IMR-90 (cell line): ENCODE results near the gene PLXNA1. TPM values are rescaled to one million over a fixed set of nuclear protein-coding genes. Genes with fewer than 3 reads are reported as not detected.

ENCODE experiments used
- ATAC-seq: fragments of 200-7000 bp; cut with Tn5 transposase; 2 replicates; pipeline ENCODE4 v1.9.1; 2020; ENCODE audit warnings: low read depth, mild to moderate bottlenecking, moderate library complexity
- BruUV-seq: library from RNA; stranded (reverse); fragments of 400-500 nt; replicated peaks from 2 replicates; lab custom pipeline; 2021; lab: Mats Ljungman, UMichigan
- CTCF ChIA-PET: fragments of 300-600 bp; formaldehyde crosslinking; extraction: SDS; loops from one replicate; lab custom pipeline; 2021; ENCODE audit warnings: antibody characterized with exemption; lab: Yijun Ruan, JAX
- POLR2A ChIA-PET: fragments of 300-600 bp; sonication (Branson Sonifier 250); formaldehyde crosslinking; loops from one replicate; lab custom pipeline; 2022; ENCODE audit warnings: antibody characterized with exemption; ENCODE audit not compliant: unreplicated experiment; lab: Charles Lee
- DNase-seq: peaks from one replicate; pipeline ENCODE4 v3.0.0; 2013
- H2AFZ ChIP-seq: replicated peaks from 2 replicates; pipeline ENCODE3; 2013; ENCODE audit warnings: low read length, mild to moderate bottlenecking; ENCODE audit not compliant: poor library complexity
- H2AK5ac ChIP-seq: 2 replicates; pipeline ENCODE4 v1.6.1; 2013; ENCODE audit warnings: low read depth, low read length, inconsistent platforms
- H2AK9ac ChIP-seq: replicated peaks from 2 replicates; pipeline ENCODE3; 2013; ENCODE audit warnings: mild to moderate bottlenecking, low read depth, low read length, moderate library complexity; ENCODE audit not compliant: poor library complexity
- H2BK120ac ChIP-seq: 2 replicates; pipeline ENCODE4 v1.6.1; 2013; ENCODE audit warnings: low read depth, low read length, inconsistent platforms
- H2BK15ac ChIP-seq: 3 replicates; pipeline ENCODE4 v1.6.1; 2013; ENCODE audit warnings: low read depth, low read length, inconsistent platforms
- H2BK20ac ChIP-seq: 2 replicates; pipeline ENCODE4 v1.6.1; 2013; ENCODE audit warnings: low read depth, mild to moderate bottlenecking, inconsistent platforms, low read length, moderate library complexity
- H2BK5ac ChIP-seq: 2 replicates; pipeline ENCODE4 v1.6.1; 2013; ENCODE audit warnings: mild to moderate bottlenecking, low read depth, low read length, inconsistent platforms; ENCODE audit not compliant: poor library complexity, severe bottlenecking
- H3K14ac ChIP-seq: replicated peaks from 2 replicates; pipeline ENCODE4 v1.6.1; 2013; ENCODE audit warnings: low read depth, low read length, inconsistent platforms
- H3K18ac ChIP-seq: 2 replicates; pipeline ENCODE4 v1.6.1; 2013; ENCODE audit warnings: low read depth, low read length, control low read depth
- H3K23ac ChIP-seq: 2 replicates; pipeline ENCODE4 v1.6.1; 2013; ENCODE audit warnings: low read depth, low read length, inconsistent platforms
- H3K27ac ChIP-seq: 2 replicates; pipeline ENCODE4 v1.5.1; 2013; ENCODE audit warnings: mild to moderate bottlenecking, control low read depth, low read length; ENCODE audit not compliant: insufficient read depth
- H3K27me3 ChIP-seq: 2 replicates; pipeline ENCODE4 v1.6.1; 2013; ENCODE audit warnings: low read length; ENCODE audit not compliant: control insufficient read depth, insufficient read depth
- H3K36me3 ChIP-seq: 2 replicates; pipeline ENCODE4 v1.6.1; 2013; ENCODE audit warnings: low read length, mixed read lengths; ENCODE audit not compliant: control insufficient read depth, insufficient read depth
- H3K4ac ChIP-seq: 2 replicates; pipeline ENCODE4 v1.6.1; 2013; ENCODE audit warnings: low read depth, low read length, inconsistent platforms
- H3K4me1 ChIP-seq: 2 replicates; pipeline ENCODE4 v1.6.1; 2013; ENCODE audit warnings: low read length, mixed read lengths; ENCODE audit not compliant: control insufficient read depth, insufficient read depth
- H3K4me2 ChIP-seq: 2 replicates; pipeline ENCODE4 v1.6.1; 2013; ENCODE audit warnings: low read depth, mild to moderate bottlenecking, control low read depth, low read length, moderate library complexity
- H3K4me3 ChIP-seq: 2 replicates; pipeline ENCODE4 v1.5.1; 2013; ENCODE audit warnings: low read depth, mild to moderate bottlenecking, control low read depth, low read length, moderate library complexity; ENCODE audit not compliant: insufficient read depth
- H3K56ac ChIP-seq: 2 replicates; pipeline ENCODE4 v1.6.1; 2013; ENCODE audit warnings: low read length, inconsistent platforms; ENCODE audit not compliant: insufficient read depth; ENCODE audit errors: extremely low read depth
- H3K79me1 ChIP-seq, 2 experiments: 2 replicates each; pipeline ENCODE4 v1.6.1; 2013; ENCODE audit warnings: low read length in 2 of 2, inconsistent platforms in 1 of 2, low read depth in 1 of 2
- H3K9ac ChIP-seq: 2 replicates; pipeline ENCODE4 v1.6.1; 2013; ENCODE audit warnings: low read depth, low read length, control low read depth
- H3K9me1 ChIP-seq: 2 replicates; pipeline ENCODE4 v1.6.1; 2013; ENCODE audit warnings: low read length, inconsistent platforms; ENCODE audit not compliant: insufficient read depth
- H3K9me3 ChIP-seq: 2 replicates; pipeline ENCODE4 v1.6.1; 2013; ENCODE audit warnings: low read length; ENCODE audit not compliant: control insufficient read depth, insufficient read depth
- H4K20me1 ChIP-seq: 2 replicates; pipeline ENCODE4 v1.6.1; 2013; ENCODE audit warnings: low read length, inconsistent platforms; ENCODE audit not compliant: insufficient read depth
- H4K5ac ChIP-seq: 2 replicates; pipeline ENCODE4 v1.6.1; 2013; ENCODE audit warnings: mild to moderate bottlenecking, low read depth, low read length, control low read depth
- H4K8ac ChIP-seq, 2 experiments: 2 replicates each; pipeline ENCODE4 v1.6.1; 2013; ENCODE audit warnings: low read depth in 2 of 2, low read length in 2 of 2, control low read depth in 1 of 2, inconsistent platforms in 1 of 2
- H4K91ac ChIP-seq: 2 replicates; pipeline ENCODE4 v1.6.1; 2013; ENCODE audit warnings: low read depth, low read length, inconsistent platforms; ENCODE audit not compliant: insufficient read depth
- BHLHE40 ChIP-seq: fragments of 150-350 bp; IDR thresholded peaks from 2 replicates; pipeline ENCODE4 v1.6.1; 2016; ENCODE audit warnings: mild to moderate bottlenecking, low read depth, low read length
- CEBPB ChIP-seq: IDR thresholded peaks from 2 replicates; pipeline ENCODE4 v1.6.1; 2012; ENCODE audit warnings: low read depth, low read length, improper control_type of control experiment
- CHD1 ChIP-seq: IDR thresholded peaks from 2 replicates; pipeline ENCODE4 v1.6.1; 2012; ENCODE audit warnings: low read depth, low read length, improper control_type of control experiment
- CTCF ChIP-seq: conservative IDR thresholded peaks from 2 replicates; pipeline ENCODE4 v1.5.1; 2012; ENCODE audit warnings: mild to moderate bottlenecking, low read depth, low read length, improper control_type of control experiment
- ELK1 ChIP-seq: fragments of 150-350 bp; IDR thresholded peaks from 2 replicates; pipeline ENCODE4 v1.6.1; 2016; ENCODE audit warnings: low read depth, mild to moderate bottlenecking, low read length, moderate library complexity, borderline replicate concordance
- FOS ChIP-seq: fragments of 150-350 bp; IDR thresholded peaks from 2 replicates; pipeline ENCODE4 v1.6.1; 2016; ENCODE audit warnings: low read depth, low read length
- MAFK ChIP-seq: IDR thresholded peaks from 2 replicates; pipeline ENCODE4 v1.6.1; 2012; ENCODE audit warnings: low read depth, low read length, improper control_type of control experiment
- MAZ ChIP-seq: IDR thresholded peaks from 2 replicates; pipeline ENCODE4 v1.6.1; 2012; ENCODE audit warnings: low read depth, mild to moderate bottlenecking, low read length, improper control_type of control experiment, moderate library complexity, borderline replicate concordance
- MXI1 ChIP-seq: IDR thresholded peaks from 2 replicates; pipeline ENCODE4 v1.6.1; 2012; ENCODE audit warnings: low read depth, mild to moderate bottlenecking, low read length, moderate library complexity, borderline replicate concordance
- NFE2L2 ChIP-seq: fragments of 150-350 bp; IDR thresholded peaks from 2 replicates; pipeline ENCODE4 v1.6.1; 2016; ENCODE audit warnings: low read depth, mild to moderate bottlenecking, low read length
- POLR2A ChIP-seq: IDR thresholded peaks from 2 replicates; pipeline ENCODE4 v1.6.1; 2012; ENCODE audit warnings: mild to moderate bottlenecking, low read depth, low read length
- RCOR1 ChIP-seq: IDR thresholded peaks from 2 replicates; pipeline ENCODE4 v1.6.1; 2012; ENCODE audit warnings: mild to moderate bottlenecking, low read length, improper control_type of control experiment; ENCODE audit not compliant: insufficient replicate concordance
- RFX5 ChIP-seq: IDR thresholded peaks from 2 replicates; pipeline ENCODE4 v1.8.0; 2012; ENCODE audit warnings: low read depth, mild to moderate bottlenecking, low read length, moderate library complexity
- SMC3 ChIP-seq: fragments of 150-350 bp; IDR thresholded peaks from 2 replicates; pipeline ENCODE4 v1.6.1; 2016; ENCODE audit warnings: low read depth, mild to moderate bottlenecking, antibody characterized with exemption, low read length, moderate library complexity
- USF2 ChIP-seq: fragments of 150-350 bp; IDR thresholded peaks from 2 replicates; pipeline ENCODE4 v1.6.1; 2017; ENCODE audit warnings: mild to moderate bottlenecking, antibody characterized with exemption, low read length, low read depth
- WGBS, 2 experiments: methylation state at CpG; one replicate each; pipeline versions ENCODE4 v1.1.5 to v1.1.7; 2013; ENCODE audit warnings: missing lambda C conversion rate in 2 of 2; ENCODE audit not compliant: insufficient read length in 1 of 2; ENCODE audit errors: extremely low coverage in 2 of 2; 5-methylcytosine and 5-hydroxymethylcytosine counted together
- dilution Hi-C: fragments of 300-500 bp; cut with HindIII; formaldehyde crosslinking; loops from one replicate; pipeline ENCODE4 v1.14.3; 2018; ENCODE audit warnings: low sequenced_read_pairs; ENCODE audit not compliant: unreplicated experiment
- in situ Hi-C: fragments of 300-500 bp; cut with MboI; formaldehyde crosslinking; loops from 3 replicates; pipeline ENCODE4 v1.14.3; 2019; ENCODE audit warnings: low sequenced_read_pairs, inconsistent platforms, mixed read lengths
- intact Hi-C: fragments of 100-400 bp; cut with micrococcal nuclease; formaldehyde crosslinking; loops from 2 replicates; pipeline ENCODE4 v1.10.0; 2022
- polyA plus RNA-seq, 3 experiments: library from polyadenylated mRNA; depleted of rRNA; stranded (reverse); fragments of >200 nt; gene quantifications; 2 replicates each; pipeline ENCODE4 v1.2.3, GENCODE V29; 2012; ENCODE audit warnings: low replicate concordance in 1 of 3
- total RNA-seq: library from RNA; depleted of rRNA; stranded (reverse); fragments of >200 nt; gene quantifications from 2 replicates; pipeline ENCODE4 v1.2.3, GENCODE V29; 2012

The PLXNA1 gene
- total and polyA plus RNA-seq, 2 of the 4 experiments (the other 2 are of a cell fraction) = 13.6 to 49.4 TPM

- no peak for DNase-seq
- 97% methylated on average over 24 of the region's 26 CpGs; no CpG with 5 or more reads in 1 of the 2 experiments for WGBS, 2 experiments
- no peak for ATAC-seq
- no peak overlapping the region for H3K56ac ChIP-seq
- no peak overlapping the region for H2BK15ac ChIP-seq
- no peak overlapping the region for H2BK5ac ChIP-seq
- no peak overlapping the region for H2BK120ac ChIP-seq
- H3K4me3 ChIP-seq = no peak overlapping the region
- H3K9me1 ChIP-seq = peaks cover 8% of the 10 kb centered on the region; the same call in 1 of the 2 replicates
- intact Hi-C loops = loop anchor here (10.0 kb wide), 1 partner anchor 466 kb away; no protein-coding TSS in a partner anchor
- in situ Hi-C loops = no loop called here
- H3K14ac ChIP-seq = no peak overlapping the region
- H2AK9ac ChIP-seq = no peak overlapping the region
- H3K23ac ChIP-seq = no peak overlapping the region
- no peak overlapping the region for H3K18ac ChIP-seq
- no peak overlapping the region for H2BK20ac ChIP-seq
- peaks cover 22 to 88% of the 10 kb centered on the region in 2 experiments; a peak in 3 of 4 replicates for H3K79me1 ChIP-seq
- dilution Hi-C loops = no loop called here
- H3K36me3 ChIP-seq = peaks cover 32% of the 10 kb centered on the region
- no peak overlapping the region for H2AFZ ChIP-seq
- no peak overlapping the region for H2AK5ac ChIP-seq
- no peak overlapping the region for H3K9ac ChIP-seq
- H3K4me2 ChIP-seq = no peak overlapping the region
- H4K91ac ChIP-seq = no peak overlapping the region
- CTCF ChIA-PET = no interaction called here
- POLR2A ChIA-PET = no interaction called here
- TF ChIP-seq CTCF = no peak
- no peak for TF ChIP-seq MAZ
- TF ChIP-seq ELK1 = no peak
- TF ChIP-seq USF2 = no peak
- no peak for TF ChIP-seq CHD1
- TF ChIP-seq MXI1 = no peak
- no peak for TF ChIP-seq POLR2A
- TF ChIP-seq MAFK = no peak
- no peak for TF ChIP-seq RFX5
- TF ChIP-seq CEBPB = no peak
- no peak for TF ChIP-seq RCOR1
- no peak for TF ChIP-seq FOS
- no peak for TF ChIP-seq BHLHE40
- TF ChIP-seq NFE2L2 = no peak
- TF ChIP-seq SMC3 = no peak
- H3K9me3 ChIP-seq = no peaks in the 10 kb centered on the region
- no peak overlapping the region for H4K8ac ChIP-seq
- peaks cover 96% of the 10 kb centered on the region for H4K20me1 ChIP-seq
- no peak overlapping the region for H4K5ac ChIP-seq
- no peaks in the 10 kb centered on the region for H3K27me3 ChIP-seq
- peaks cover 14% of the 10 kb centered on the region; the same call in 1 of the 2 replicates for H3K4me1 ChIP-seq
- H3K27ac ChIP-seq = no peak overlapping the region
- no TSS peak for BruUV-seq
- no peak overlapping the region for H3K4ac ChIP-seq
Measured at GRCh38 chr3:126988451-126989021, 5.6 kb downstream of the PLXNA1 start.
